GM12892 (cell line): ENCODE results near the gene DIP2B.

Experiments used
- POLR2A ChIP-seq: IDR thresholded peaks from 2 replicates; pipeline ENCODE4 v1.6.1; 2011; ENCODE audit warnings: low read depth, low read length, control low read depth
- POLR2AphosphoS5 ChIP-seq: IDR thresholded peaks from 2 replicates; pipeline ENCODE4 v1.6.1; 2011; ENCODE audit warnings: low read depth, low read length, control low read depth

DNA sequence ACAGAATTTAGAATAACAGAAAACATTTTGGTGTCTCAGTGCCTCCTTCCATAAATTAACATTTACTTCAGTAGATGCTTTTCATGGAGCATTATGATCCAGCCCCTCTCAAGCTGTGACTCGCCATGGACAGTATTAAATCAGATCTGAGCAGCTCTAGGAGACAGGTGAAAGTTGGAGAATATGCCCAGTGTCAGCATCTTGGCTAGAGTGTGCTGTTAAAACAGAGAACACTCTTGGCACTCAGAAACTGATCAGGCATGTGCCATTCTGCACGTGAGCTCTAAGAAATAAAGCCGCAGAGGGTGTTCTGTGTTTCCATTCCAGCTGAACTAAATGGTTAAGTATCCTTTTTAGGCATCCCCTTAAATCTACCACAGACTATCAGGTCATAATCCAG, 68.0 kb downstream of the DIP2B start:
- TF ChIP-seq POLR2A (no peak), POLR2AphosphoS5 (no peak)
